ENCODE measurements around the gene PNMA1.
"Not testable (repeated sequence)": the region's sequence is repeated elsewhere in the genome, so short reads cannot be mapped to it uniquely, and the experiment has no call there.

Gene PNMA1

GRCh38 chr14:73714656-73715081 is 485 bp upstream of the PNMA1 start:
- DNase-seq = no peak

GRCh38 chr14:73713206-73713802 is 880 bp downstream of the PNMA1 start:
- no peak for DNase-seq

- peak; percentile 76 for DNase-seq
These were observed 1.5 kb downstream of the PNMA1 start for GRCh38 chr14:73712540-73713180.

GRCh38 chr14:73712071-73712506 is 2.1 kb downstream of the PNMA1 start:
- DNase-seq = no peak

- DNase-seq = no peak
These were observed 3.4 kb downstream of the PNMA1 start for GRCh38 chr14:73710737-73711136.

- DNase-seq = no peak
These were observed 4.2 kb downstream of the PNMA1 start for GRCh38 chr14:73709904-73710469.

- DNase-seq = not testable (repeated sequence)
These were observed 6.1 kb downstream of the PNMA1 start for GRCh38 chr14:73708076-73708475.

GRCh38 chr14:73700325-73700724 is 13.9 kb downstream of the PNMA1 start:
- no peak for DNase-seq

- DNase-seq = no peak
These were observed 17.5 kb downstream of the PNMA1 start for GRCh38 chr14:73696466-73697400.

GRCh38 chr14:73695997-73696396 is 18.2 kb downstream of the PNMA1 start:
- DNase-seq = no peak

- no peak for DNase-seq
These were observed 19.1 kb downstream of the PNMA1 start for GRCh38 chr14:73695082-73695481.

- no peak for DNase-seq
These were observed 20.1 kb downstream of the PNMA1 start for GRCh38 chr14:73694083-73694482.

GRCh38 chr14:73686901-73687300 is 27.3 kb downstream of the PNMA1 start:
- no peak for DNase-seq

GRCh38 chr14:73685328-73685727 is 28.9 kb downstream of the PNMA1 start:
- no peak for DNase-seq

- no peak for DNase-seq
These were observed 29.6 kb downstream of the PNMA1 start for GRCh38 chr14:73684627-73685026.

- no peak for DNase-seq
These were observed 33.4 kb downstream of the PNMA1 start for GRCh38 chr14:73680821-73681220.

GRCh38 chr14:73678698-73679097 is 35.5 kb downstream of the PNMA1 start:
- DNase-seq = no peak

- no peak for DNase-seq
These were observed 39.2 kb downstream of the PNMA1 start for GRCh38 chr14:73674986-73675385.

- DNase-seq = no peak
These were observed 46.3 kb downstream of the PNMA1 start for GRCh38 chr14:73667854-73668253.

GRCh38 chr14:73666583-73666982 is 47.6 kb downstream of the PNMA1 start:
- DNase-seq = no peak

- no peak for DNase-seq
These were observed 49.1 kb downstream of the PNMA1 start for GRCh38 chr14:73665130-73665529.

GRCh38 chr14:73663548-73664212 is 50.5 kb downstream of the PNMA1 start:
- no peak for DNase-seq

- no peak for DNase-seq
These were observed 51.7 kb downstream of the PNMA1 start for GRCh38 chr14:73662487-73662943.
